Motor neuron (in vitro differentiated cells): Measurements from ENCODE around the gene UVRAG. TPM values are rescaled to one million over a fixed set of nuclear protein-coding genes. Genes with fewer than 3 reads are reported as not detected.
A peak's percentile ranks its signal among the peaks of the same experiment; 100 is the strongest.

ENCODE experiments used
- ATAC-seq, 8 experiments: fragments of 200-7000 bp; cut with Tn5 transposase; replicated peaks in 6 of 8; 2 replicates each; pipeline ENCODE4 v1.8.0; 2021; ENCODE audit warnings: mild to moderate bottlenecking in 8 of 8, moderate library complexity in 8 of 8
- H3K27ac ChIP-seq, 2 donors: fragments of 250-450 bp; sonication (Bioruptor Pico); 2 replicates each; pipeline ENCODE4 v1.9.0; 2021; ENCODE audit warnings: antibody characterized with exemption in 2 of 2, mild to moderate bottlenecking in 2 of 2, moderate library complexity in 1 of 2
- H3K4me1 ChIP-seq, 2 donors: fragments of 250-450 bp; sonication (Bioruptor Pico); replicated peaks in 1 of 2; 2 replicates each; pipeline ENCODE4 v1.6.1; 2021; ENCODE audit warnings: antibody characterized with exemption in 2 of 2, mild to moderate bottlenecking in 2 of 2, moderate library complexity in 1 of 2
- H3K4me3 ChIP-seq, 5 donors: fragments of 250-450 bp; sonication (Bioruptor Pico); 2 replicates each; pipeline ENCODE4 v1.9.0; 2021; ENCODE audit warnings: antibody characterized with exemption in 5 of 5, mild to moderate bottlenecking in 5 of 5, moderate library complexity in 4 of 5
- WGBS, 10 experiments: fragments of 450-650 bp; shearing (Covaris generic); methylation state at CpG; one replicate each; pipeline ENCODE4 v1.0.0; 2022; 5-methylcytosine and 5-hydroxymethylcytosine counted together
- in situ Hi-C, 9 experiments: fragments of 400-800 bp; cut with MboI; loops; one replicate each; pipeline ENCODE4 v1.15.0; 2021; ENCODE audit warnings: low sequenced_read_pairs in 9 of 9, low pct_unique_long_range_greater_than_20kb in 2 of 9; ENCODE audit not compliant: unreplicated experiment in 9 of 9
- total RNA-seq, 8 experiments: library from RNA; unstranded; fragments of 300-600 nt; gene quantifications; 2 replicates each; pipeline versions ENCODE4 v1.2.3 to v1.2.4, GENCODE V29; 2022

Gene UVRAG
- total RNA-seq, 8 experiments from 2014 or later: 17.2 to 24.4 (median 19.6) TPM

DNA sequence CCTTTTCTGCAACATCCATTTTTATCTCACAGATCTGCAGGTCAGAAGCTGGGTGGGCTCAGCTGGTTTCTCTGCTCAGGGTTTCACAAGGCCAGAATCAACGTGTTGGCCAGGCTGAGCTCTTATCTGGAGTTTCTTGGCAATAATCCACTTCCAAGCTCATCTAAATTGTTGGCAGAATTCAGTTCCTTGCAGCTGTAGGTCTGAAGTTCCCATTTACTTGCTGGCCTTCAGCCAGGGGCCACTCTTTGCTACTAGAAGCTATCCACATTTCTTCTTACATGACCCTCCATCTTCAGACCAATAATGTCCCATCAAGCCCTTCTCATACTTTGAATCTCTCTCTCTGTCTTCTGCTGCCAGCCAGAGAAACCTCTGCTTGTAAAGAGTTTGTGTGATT lies 287.8 kb downstream of the UVRAG start:
- in situ Hi-C loops: no loop called here
- ATAC-seq: no peak
- 11 to 100% (median 78%) methylated on average over 1 of the region's 1 CpG; no CpG with 5 or more reads in 5 of the 10 experiments for WGBS, 10 experiments

DNA sequence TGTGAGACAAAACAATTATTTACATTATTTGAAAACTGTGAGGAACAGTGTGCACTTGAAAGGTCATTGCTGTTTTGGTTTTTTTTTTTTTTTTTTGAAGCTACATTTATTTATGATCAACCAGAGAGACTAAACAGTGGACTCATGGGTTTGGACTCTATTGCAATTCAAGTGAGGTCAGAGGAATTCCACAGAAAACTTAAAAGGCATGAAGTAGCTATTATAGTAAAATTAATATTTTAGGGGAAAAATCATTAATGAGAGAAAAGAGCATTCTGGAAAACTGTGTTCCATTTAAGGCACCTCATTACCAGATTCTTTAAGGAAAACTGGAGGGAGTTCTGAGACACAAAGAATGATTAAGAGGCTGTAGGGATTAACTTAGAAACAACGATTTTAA lies 288.4 kb downstream of the UVRAG start:
- no peak overlapping the region for H3K4me3 ChIP-seq
- in situ Hi-C loops: no loop called here
- WGBS, 10 experiments: 0 to 100% (median 71%) methylated on average over 1 of the region's 1 CpG; no CpG with 5 or more reads in 2 of the 10 experiments
- ATAC-seq: no peak
- H3K4me1 ChIP-seq: no peaks in the 10 kb centered on the region
- H3K27ac ChIP-seq: no peak overlapping the region

More for the DNA sequence above, 287.8 kb downstream of the UVRAG start:
- Histone ChIP-seq H3K4me3 (no peak overlapping the region), H3K4me1 (no peaks in the 10 kb centered on the region), H3K27ac (no peak overlapping the region)

DNA sequence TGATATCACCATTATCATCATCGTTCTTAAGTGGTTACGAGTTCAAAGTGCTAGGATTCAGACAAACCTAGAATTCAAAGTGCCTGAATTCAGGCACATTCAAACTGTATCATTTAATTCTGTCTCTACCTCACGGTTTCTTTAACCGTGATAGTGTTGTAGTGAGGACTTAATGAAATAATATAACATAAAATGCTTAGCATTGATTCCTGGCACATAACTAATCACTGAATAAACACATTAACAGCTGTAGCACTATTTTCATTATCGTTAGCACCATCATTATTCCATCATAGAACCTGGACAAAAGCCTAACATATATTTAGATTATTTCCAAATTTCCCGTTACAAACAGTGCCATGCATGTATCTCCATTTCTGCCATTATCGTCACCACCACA lies 289.3 kb downstream of the UVRAG start:
- in situ Hi-C loops: no loop called here
- 61 to 100% (median 96%) methylated on average over 1 to 7 of the region's 7 CpGs for WGBS, 10 experiments
- ATAC-seq: no peak
- Histone ChIP-seq H3K4me3 (no peak overlapping the region), H3K27ac (no peak overlapping the region), H3K4me1 (no peaks in the 10 kb centered on the region)

DNA sequence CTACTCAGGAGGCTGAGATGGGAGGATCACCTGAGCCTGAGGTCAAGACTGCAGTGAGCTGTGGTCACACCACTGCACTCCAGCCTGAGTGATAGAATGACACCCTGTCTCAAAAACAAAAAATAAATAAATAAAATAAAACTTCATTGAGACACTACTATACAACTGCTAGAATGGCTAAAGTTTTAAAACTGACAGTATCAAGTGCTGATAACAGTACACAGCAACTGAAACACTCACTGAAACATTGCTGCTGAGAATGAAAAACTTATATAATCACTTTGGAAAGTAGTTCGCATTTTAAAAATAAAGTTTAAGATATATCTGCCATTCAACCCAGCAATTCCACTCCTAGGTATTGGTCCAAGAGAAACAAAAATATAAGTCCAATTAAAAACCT lies 290.6 kb downstream of the UVRAG start:
- ATAC-seq: no peak
- in situ Hi-C loops: no loop called here
- no peak overlapping the region for H3K4me3 ChIP-seq
- H3K4me1 ChIP-seq: no peaks in the 10 kb centered on the region
- no peak overlapping the region for H3K27ac ChIP-seq
- 83 to 100% (median 100%) methylated on average over 1 of the region's 1 CpG; no CpG with 5 or more reads in 2 of the 10 experiments for WGBS, 10 experiments

DNA sequence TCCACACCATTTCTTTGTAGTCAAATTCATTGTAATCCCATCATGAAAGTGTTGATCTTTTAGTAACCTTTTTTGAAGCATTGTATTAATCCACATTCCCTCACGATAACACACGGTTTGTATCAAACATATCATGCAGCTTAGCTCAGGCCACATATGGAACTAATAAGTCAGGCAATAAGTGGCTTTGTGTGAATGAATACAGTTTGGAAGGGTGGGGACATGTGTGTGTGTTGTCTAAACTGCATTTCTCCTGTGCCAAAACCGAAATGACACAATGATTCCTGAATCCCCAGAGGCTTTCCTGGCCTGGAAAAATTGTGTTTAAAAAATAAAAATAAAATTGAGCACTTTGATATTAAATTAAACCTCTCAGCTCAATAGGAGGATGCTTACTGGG lies 293.0 kb downstream of the UVRAG start:
- no peak overlapping the region for H3K27ac ChIP-seq
- in situ Hi-C loops: no loop called here
- no peaks in the 10 kb centered on the region for H3K4me1 ChIP-seq
- 0 to 100% (median 44%) methylated on average over 1 to 3 of the region's 3 CpGs; no CpG with 5 or more reads in 2 of the 10 experiments for WGBS, 10 experiments
- H3K4me3 ChIP-seq: no peak overlapping the region
- ATAC-seq: peak in 3 of 8 experiments; percentile 81 to 90 (median 88)

DNA sequence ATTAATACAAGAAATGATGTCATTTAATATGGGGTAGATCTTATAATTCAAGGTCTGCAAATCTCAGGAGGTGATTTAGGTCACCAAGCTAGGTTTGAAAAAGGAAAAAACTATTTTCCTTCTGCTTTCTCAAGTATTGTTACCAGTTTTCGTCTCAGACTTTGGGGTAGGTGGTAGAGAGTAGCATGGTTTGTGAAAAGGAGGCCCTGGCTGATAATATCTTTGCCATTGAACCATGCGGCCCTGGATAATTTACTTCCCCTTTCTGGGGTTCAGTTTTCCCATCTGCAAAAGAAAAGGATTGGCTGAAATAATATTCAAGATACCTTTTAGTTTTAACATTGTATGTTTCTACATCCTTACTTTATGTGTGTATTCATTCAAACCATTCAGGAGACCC lies 299.2 kb downstream of the UVRAG start:
- 83 to 100% (median 97%) methylated on average over 1 to 2 of the region's 2 CpGs; no CpG with 5 or more reads in 2 of the 10 experiments for WGBS, 10 experiments
- in situ Hi-C loops: no loop called here
- ATAC-seq: no peak
- Histone ChIP-seq H3K4me3 (no peak overlapping the region), H3K4me1 (no peaks in the 10 kb centered on the region), H3K27ac (no peak overlapping the region)

DNA sequence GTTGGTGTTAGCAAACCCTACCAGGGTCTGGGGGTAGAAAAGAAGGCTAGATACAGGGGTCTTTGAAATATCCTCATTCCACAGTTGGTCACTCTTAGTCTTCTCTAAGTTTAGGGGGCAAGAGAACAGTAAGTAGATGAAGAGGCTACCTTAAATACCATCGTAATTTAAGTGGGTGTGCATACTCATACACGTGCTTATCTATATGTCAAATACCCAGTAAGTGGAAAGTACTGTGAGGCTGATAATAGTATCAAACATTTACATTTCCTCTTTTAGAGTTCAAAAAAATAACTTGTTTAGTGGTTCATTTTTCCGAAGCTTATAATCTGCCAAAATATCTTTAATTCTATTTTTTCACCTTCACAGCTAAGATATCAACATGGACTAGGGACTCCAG lies 300.5 kb downstream of the UVRAG start:
- no peak for ATAC-seq
- H3K4me1 ChIP-seq: peaks cover 0 to 7% of the 10 kb centered on the region in 2 donors
- 50 to 100% (median 94%) methylated on average over 1 to 3 of the region's 3 CpGs; no CpG with 5 or more reads in 4 of the 10 experiments for WGBS, 10 experiments
- in situ Hi-C loops: no loop called here
- H3K27ac ChIP-seq: no peak overlapping the region
- no peak overlapping the region for H3K4me3 ChIP-seq

DNA sequence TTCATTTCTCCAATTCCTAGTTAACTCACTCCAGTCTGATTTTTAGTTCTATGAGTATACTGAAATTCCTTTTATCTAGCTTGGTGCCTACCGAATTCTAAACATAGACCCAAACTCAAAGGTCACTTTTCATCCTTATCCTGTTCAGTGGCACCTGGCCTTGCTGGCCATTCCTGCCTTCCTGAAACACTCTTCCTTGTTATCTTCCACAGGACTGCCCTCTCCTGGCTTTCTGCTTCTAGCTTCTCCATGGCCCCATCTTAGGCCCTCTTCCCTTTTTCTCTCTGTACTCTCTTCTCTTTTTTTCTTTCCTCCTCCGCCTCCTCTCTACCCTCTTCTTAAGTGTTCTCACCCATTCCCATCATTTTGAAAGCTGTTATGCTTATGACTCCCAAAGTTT lies 304.0 kb downstream of the UVRAG start:
- WGBS, 10 experiments: 63 to 100% (median 100%) methylated on average over 1 to 2 of the region's 2 CpGs
- ATAC-seq: peak in 2 of 8 experiments; percentile 22 to 36
- no peak overlapping the region for H3K27ac ChIP-seq
- no peak overlapping the region for H3K4me3 ChIP-seq
- peaks cover 0 to 12% of the 10 kb centered on the region in 2 donors for H3K4me1 ChIP-seq
- in situ Hi-C loops: no loop called here

DNA sequence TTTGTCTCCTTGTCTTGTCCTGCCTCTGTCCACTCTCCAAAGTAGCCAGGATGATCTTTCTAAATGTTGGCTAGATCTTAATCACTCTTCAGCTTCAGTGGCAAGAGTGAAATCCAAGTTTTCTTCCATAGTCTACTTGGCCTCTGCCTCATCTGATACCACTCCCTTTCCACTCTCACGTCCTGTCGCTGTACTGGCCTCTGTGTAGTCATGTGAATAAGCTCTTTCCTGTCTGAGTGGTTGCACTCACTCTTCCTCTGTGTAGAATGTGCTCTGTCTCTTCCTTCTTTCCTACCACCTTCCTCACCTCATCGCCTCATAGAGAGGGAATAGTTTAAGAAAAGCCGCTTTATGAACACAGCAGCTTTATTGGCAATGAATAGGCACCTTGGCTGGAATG lies 304.8 kb downstream of the UVRAG start:
- ATAC-seq: no peak
- no peak overlapping the region for H3K27ac ChIP-seq
- no peak overlapping the region for H3K4me3 ChIP-seq
- H3K4me1 ChIP-seq: peaks cover 0 to 12% of the 10 kb centered on the region in 2 donors
- 89 to 100% (median 95%) methylated on average over 2 to 4 of the region's 4 CpGs; no CpG with 5 or more reads in 2 of the 10 experiments for WGBS, 10 experiments
- in situ Hi-C loops: no loop called here

DNA sequence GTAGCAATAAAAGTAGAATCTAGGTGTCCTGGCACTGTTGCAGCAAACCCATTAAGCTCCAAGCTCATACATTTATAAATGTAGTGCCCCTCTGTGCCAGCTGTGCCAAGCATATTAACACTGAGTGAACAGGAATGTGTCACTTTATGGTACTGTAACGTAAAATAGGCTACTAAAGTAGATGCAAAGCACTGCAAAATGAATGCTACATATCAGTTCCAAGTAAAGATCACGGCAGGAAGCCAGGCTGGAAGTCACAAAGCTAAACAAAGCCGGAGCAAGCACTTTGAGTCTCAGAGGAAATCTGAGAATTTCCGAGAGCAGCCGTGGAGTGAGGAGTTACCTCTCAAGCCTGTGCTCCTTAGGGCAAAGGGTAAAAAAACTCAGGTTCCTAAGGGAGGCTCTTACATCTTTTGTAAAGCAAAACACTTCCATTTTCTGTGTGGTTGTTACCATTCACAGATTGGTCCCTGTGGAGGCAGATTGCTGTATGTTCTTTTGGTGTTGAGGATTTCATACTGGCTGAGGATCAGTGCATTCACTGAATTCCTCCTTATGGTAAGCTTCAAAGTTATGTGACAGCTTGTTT lies 305.6 kb downstream of the UVRAG start:
- Histone ChIP-seq H3K4me3 (no peak overlapping the region), H3K27ac (no peak overlapping the region)
- no peak for ATAC-seq

DNA sequence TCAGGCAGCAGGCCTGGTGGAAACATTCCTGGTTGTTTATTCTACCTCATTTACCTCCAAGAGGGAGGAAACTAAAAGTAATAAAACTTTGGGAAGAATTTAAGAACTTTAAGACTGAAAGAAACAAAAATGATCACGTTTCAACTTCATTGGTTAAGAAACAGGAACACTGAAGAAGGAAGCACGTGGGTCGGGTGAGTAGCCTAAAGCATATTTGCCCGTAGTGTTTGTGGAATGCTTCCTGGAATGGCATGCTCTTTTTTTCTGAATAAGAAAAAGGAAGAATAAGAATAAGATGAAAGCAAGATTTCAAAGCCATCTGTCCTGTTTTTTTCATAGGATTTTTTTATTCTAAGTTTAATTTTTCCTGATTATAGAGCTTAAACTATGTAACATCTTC lies 308.2 kb downstream of the UVRAG start:
- Histone ChIP-seq H3K4me1 (peaks cover 0 to 12% of the 10 kb centered on the region in 2 donors), H3K4me3 (no peak overlapping the region), H3K27ac (no peak overlapping the region)
- ATAC-seq: no peak
- WGBS, 10 experiments: 25 to 100% (median 84%) methylated on average over 1 to 4 of the region's 4 CpGs; no CpG with 5 or more reads in 1 of the 10 experiments
- in situ Hi-C loops: no loop called here

More for the DNA sequence above, 305.6 kb downstream of the UVRAG start:
- H3K4me1 ChIP-seq: peaks cover 0 to 12% of the 10 kb centered on the region in 2 donors
- whole genome bisulfite sequencing, 10 experiments: 13 to 100% (median 67%) methylated on average over 1 to 5 of the region's 5 CpGs; no CpG with 5 or more reads in 1 of the 10 experiments
- in situ Hi-C loops: no loop called here

DNA sequence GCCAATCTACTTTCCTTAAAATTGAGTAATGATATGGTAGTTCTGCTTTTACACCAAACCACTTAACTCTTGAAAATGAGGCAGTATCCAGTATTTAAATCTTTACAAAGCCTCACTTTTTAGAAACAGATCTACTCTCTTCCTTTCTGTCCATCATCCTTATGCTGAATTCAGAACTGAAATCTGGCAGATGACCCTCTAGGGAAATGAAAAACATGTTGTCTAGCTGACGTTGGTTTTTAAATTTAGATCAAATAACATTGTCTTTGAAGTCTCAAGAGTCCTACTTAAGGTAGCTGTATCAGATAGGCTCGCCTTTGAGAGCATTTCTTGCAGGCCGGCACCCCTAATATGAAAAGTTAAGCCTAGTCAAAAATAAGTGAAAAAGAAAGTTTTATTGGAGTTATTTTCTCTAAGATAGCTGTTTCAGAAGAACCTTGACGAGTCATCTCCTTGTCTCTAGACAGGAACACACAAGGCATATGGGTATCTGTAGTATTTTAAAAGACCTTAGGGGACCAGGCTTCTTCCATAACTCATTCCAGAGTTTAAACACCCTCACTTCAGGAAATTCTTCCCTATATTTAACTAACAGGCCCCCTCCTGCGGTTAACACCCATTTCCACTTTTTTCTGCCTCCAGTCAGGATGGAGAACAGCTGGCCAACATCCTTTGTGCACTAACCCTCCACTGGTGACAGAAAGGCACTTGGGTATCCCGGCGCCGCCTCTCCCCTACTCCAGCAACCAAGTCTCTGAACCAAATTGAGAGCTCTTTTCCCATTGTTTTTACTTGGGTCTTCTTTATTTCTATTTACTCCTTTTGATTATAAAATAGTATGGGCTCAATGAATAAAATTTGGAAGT lies 310.1 kb downstream of the UVRAG start:
- in situ Hi-C loops: loop anchor here in 1 of 9 experiments (25.0 kb wide), 1 partner anchor 238 kb away; no protein-coding TSS in a partner anchor
- Histone ChIP-seq H3K4me3 (no peak overlapping the region), H3K4me1 (peaks cover 0 to 9% of the 10 kb centered on the region in 2 donors), H3K27ac (no peak overlapping the region)
- no peak for ATAC-seq
- WGBS, 10 experiments: 24 to 100% (median 88%) methylated on average over 2 to 8 of the region's 8 CpGs

DNA sequence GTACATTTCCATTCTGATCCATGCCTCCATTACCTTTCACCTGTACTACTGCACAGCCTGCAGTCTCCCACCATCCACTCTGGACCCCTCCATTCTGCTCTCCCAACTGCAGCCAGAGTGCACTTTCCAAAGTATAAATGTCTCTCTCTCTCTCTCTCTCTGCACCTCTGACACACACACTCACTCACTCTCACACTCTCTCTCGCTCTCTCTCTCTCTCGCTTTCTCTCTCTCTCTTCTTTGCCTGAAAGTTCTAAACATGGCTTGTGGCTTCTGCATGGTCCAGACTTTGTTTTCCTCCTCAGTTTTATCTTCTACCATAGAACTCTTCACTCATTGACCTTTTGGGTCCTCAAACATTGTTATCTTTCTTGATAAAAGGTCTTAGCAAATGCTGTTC lies 314.7 kb downstream of the UVRAG start:
- Histone ChIP-seq H3K27ac (no peak overlapping the region), H3K4me1 (no peaks in the 10 kb centered on the region), H3K4me3 (no peak overlapping the region)
- in situ Hi-C loops: loop anchor here in 1 of 9 experiments (25.0 kb wide), 1 partner anchor 242 kb away; no protein-coding TSS in a partner anchor
- WGBS, 10 experiments: 92 to 100% (median 100%) methylated on average over 1 to 2 of the region's 2 CpGs; no CpG with 5 or more reads in 3 of the 10 experiments
- ATAC-seq: no peak
